ENCODE results near the gene SAP30BP. TPM values are rescaled to one million over a fixed set of nuclear protein-coding genes. Genes with fewer than 3 reads are reported as not detected.

SAP30BP gene
- total and polyA plus RNA-seq, 2 of the 13 experiments (the other 11 are each of a cell fraction or from before 2014, with no cell fraction given) = 67.7 to 99.4 TPM

DNA sequence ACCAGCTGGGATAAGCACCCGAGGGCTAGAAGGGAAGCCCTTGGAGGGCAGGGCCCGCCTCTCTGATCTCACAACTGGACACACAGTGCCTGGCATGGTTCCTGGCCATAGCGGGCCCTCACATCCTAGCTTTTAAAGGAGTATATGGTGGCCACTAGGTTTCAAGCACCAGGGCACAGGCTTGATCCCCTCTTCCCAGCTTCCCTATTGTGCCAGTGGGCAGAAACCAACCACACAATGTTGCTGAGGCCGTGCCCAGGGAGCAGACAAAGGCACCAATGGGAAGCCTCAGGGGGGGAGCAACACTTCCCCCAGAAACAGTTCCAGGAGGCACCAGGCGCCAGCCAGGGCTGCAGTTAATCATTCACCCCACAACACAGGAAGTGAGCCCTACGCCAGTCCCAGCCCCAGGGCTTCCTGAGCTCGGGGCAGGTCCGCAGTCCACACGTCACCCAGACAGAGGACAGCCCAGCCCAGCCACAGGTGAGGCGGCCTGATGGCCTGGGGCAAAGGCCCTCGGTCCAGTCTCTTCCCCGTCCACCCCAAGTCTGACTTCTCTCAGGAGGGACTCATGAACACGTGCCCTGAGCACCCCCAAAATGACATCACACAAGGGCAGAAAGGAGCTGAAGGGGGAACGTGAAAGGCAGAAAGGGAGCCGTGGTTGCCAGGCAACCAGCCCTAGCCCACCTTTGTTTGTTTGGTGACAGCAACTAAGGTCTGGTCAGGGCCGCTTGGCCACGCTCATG is 21.1 kb upstream of the SAP30BP start (continued):
- TF ChIP-seq, protein P1, sequence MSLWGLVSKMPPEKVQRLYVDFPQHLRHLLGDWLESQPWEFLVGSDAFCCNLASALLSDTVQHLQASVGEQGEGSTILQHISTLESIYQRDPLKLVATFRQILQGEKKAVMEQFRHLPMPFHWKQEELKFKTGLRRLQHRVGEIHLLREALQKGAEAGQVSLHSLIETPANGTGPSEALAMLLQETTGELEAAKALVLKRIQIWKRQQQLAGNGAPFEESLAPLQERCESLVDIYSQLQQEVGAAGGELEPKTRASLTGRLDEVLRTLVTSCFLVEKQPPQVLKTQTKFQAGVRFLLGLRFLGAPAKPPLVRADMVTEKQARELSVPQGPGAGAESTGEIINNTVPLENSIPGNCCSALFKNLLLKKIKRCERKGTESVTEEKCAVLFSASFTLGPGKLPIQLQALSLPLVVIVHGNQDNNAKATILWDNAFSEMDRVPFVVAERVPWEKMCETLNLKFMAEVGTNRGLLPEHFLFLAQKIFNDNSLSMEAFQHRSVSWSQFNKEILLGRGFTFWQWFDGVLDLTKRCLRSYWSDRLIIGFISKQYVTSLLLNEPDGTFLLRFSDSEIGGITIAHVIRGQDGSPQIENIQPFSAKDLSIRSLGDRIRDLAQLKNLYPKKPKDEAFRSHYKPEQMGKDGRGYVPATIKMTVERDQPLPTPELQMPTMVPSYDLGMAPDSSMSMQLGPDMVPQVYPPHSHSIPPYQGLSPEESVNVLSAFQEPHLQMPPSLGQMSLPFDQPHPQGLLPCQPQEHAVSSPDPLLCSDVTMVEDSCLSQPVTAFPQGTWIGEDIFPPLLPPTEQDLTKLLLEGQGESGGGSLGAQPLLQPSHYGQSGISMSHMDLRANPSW (CRISPR knock-in tag; IDR thresholded peaks at IDR 0.05; ENCODE audit: borderline replicate concordance) = peak; percentile 83; the same call in 1 of the 2 replicates
- TF ChIP-seq ZNF777 (CRISPR knock-in tag; IDR thresholded peaks at IDR 0.05) (no peak), EED (CRISPR knock-in tag; IDR thresholded peaks at IDR 0.05) (no peak), MAZ (IDR thresholded peaks at IDR 0.05; ENCODE audit: borderline replicate concordance, low read depth, low read length) (peak; percentile 8; the same call in 1 of the 2 replicates), MAZ (CRISPR knock-in tag; IDR thresholded peaks at IDR 0.05; ENCODE audit: low read depth) (peak; percentile 37), GLI4 (CRISPR knock-in tag; IDR thresholded peaks at IDR 0.05; ENCODE audit: borderline replicate concordance) (peak; percentile 99), ZNF264 (CRISPR knock-in tag; IDR thresholded peaks at IDR 0.05) (peak; percentile 59; the same call in 1 of the 2 replicates), KLF12 (CRISPR knock-in tag; IDR thresholded peaks at IDR 0.05; ENCODE audit: borderline replicate concordance) (0 out of 2 replicates have a peak, but pooled peaks have one; percentile 53), RAD21 (CRISPR knock-in tag; IDR thresholded peaks at IDR 0.05) (no peak), ZNF670 (CRISPR knock-in tag; IDR thresholded peaks at IDR 0.05; ENCODE audit: borderline replicate concordance) (0 out of 2 replicates have a peak, but pooled peaks have one; percentile 57), DMAP1 (CRISPR knock-in tag; IDR thresholded peaks at IDR 0.05) (peak; percentile 65; the same call in 1 of the 2 replicates), NFKB2 (CRISPR knock-in tag; IDR thresholded peaks at IDR 0.05; ENCODE audit: borderline replicate concordance) (peak; percentile 47; the same call in 1 of the 2 replicates), ZNF282 (IDR thresholded peaks at IDR 0.05; ENCODE audit: partially characterized antibody) (no peak), ZMAT3 (CRISPR knock-in tag; conservative IDR thresholded peaks at IDR 0.05) (peak; percentile 72; the same call in 1 of the 2 replicates), XBP1 (CRISPR knock-in tag; IDR thresholded peaks at IDR 0.05) (peak; percentile 48; the same call in 1 of the 2 replicates), ASH2L (IDR thresholded peaks at IDR 0.05; ENCODE audit: insufficient read length, low read depth, low read length) (peak; percentile 78), KDM6A (CRISPR knock-in tag; IDR thresholded peaks at IDR 0.05; ENCODE audit: low read depth) (0 out of 2 replicates have a peak, but pooled peaks have one; percentile 38), ZSCAN12 (CRISPR knock-in tag; IDR thresholded peaks at IDR 0.05) (no peak), ZNF547 (CRISPR knock-in tag; IDR thresholded peaks at IDR 0.05) (peak; percentile 80)
- TF ChIP-seq, protein P2, sequence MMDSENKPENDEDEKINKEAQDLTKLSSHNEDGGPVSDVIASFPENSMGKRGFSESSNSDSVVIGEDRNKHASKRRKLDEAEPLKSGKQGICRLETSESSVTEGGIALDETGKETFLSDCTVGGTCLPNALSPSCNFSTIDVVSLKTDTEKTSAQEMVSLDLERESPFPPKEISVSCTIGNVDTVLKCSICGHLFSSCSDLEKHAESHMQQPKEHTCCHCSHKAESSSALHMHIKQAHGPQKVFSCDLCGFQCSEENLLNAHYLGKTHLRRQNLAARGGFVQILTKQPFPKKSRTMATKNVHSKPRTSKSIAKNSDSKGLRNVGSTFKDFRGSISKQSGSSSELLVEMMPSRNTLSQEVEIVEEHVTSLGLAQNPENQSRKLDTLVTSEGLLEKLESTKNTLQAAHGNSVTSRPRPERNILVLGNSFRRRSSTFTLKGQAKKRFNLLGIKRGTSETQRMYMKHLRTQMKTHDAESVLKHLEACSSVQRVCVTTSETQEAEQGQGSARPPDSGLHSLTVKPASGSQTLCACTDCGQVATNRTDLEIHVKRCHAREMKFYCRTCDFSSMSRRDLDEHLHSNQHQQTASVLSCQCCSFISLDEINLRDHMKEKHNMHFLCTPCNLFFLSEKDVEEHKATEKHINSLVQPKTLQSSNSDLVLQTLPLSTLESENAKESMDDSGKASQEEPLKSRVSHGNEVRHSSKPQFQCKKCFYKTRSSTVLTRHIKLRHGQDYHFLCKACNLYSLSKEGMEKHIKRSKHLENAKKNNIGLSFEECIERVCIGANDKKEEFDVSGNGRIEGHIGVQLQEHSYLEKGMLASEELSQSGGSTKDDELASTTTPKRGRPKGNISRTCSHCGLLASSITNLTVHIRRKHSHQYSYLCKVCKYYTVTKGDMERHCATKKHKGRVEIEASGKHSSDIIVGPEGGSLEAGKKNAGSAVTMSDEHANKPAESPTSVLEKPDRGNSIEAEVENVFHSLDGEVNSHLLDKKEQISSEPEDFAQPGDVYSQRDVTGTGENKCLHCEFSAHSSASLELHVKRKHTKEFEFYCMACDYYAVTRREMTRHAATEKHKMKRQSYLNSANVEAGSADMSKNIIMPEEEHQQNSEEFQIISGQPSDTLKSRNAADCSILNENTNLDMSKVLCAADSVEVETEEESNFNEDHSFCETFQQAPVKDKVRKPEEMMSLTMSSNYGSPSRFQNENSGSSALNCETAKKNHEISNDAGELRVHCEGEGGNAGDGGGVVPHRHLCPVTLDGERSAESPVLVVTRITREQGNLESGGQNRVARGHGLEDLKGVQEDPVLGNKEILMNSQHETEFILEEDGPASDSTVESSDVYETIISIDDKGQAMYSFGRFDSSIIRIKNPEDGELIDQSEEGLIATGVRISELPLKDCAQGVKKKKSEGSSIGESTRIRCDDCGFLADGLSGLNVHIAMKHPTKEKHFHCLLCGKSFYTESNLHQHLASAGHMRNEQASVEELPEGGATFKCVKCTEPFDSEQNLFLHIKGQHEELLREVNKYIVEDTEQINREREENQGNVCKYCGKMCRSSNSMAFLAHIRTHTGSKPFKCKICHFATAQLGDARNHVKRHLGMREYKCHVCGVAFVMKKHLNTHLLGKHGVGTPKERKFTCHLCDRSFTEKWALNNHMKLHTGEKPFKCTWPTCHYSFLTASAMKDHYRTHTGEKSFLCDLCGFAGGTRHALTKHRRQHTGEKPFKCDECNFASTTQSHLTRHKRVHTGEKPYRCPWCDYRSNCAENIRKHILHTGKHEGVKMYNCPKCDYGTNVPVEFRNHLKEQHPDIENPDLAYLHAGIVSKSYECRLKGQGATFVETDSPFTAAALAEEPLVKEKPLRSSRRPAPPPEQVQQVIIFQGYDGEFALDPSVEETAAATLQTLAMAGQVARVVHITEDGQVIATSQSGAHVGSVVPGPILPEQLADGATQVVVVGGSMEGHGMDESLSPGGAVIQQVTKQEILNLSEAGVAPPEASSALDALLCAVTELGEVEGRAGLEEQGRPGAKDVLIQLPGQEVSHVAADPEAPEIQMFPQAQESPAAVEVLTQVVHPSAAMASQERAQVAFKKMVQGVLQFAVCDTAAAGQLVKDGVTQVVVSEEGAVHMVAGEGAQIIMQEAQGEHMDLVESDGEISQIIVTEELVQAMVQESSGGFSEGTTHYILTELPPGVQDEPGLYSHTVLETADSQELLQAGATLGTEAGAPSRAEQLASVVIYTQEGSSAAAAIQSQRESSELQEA (CRISPR knock-in tag; IDR thresholded peaks at IDR 0.05; ENCODE audit: not compliant biosample characterization) = peak; percentile 78
